ENCODE results near the gene FNBP1.
"Not testable (repeated sequence)": the region's sequence is repeated elsewhere in the genome, so short reads cannot be mapped to it uniquely, and the experiment has no call there.

The FNBP1 gene

DNA sequence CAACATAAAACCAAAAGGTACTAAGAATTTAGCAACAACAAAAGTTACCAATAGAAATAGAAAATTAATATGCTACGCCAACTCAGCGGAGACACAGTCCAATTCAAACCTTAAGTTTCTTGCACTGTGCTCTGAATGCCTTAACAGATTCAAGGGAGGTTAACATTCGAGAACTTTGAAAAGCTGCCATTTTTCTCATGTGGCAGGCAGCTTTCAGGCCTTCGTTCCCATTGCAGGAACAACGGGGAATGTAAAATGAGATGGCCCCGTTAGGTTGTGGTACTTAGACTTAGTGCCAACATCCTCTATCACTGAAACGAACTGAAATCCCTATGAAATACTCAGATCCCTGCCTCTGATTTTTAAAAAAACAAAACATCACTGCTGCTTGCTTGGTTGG is 22.4 kb downstream of the FNBP1 start:
- no peak for DNase-seq

- no peak for DNase-seq
These were observed 24.7 kb downstream of the FNBP1 start for GRCh38 chr9:130018265-130018664.

DNA sequence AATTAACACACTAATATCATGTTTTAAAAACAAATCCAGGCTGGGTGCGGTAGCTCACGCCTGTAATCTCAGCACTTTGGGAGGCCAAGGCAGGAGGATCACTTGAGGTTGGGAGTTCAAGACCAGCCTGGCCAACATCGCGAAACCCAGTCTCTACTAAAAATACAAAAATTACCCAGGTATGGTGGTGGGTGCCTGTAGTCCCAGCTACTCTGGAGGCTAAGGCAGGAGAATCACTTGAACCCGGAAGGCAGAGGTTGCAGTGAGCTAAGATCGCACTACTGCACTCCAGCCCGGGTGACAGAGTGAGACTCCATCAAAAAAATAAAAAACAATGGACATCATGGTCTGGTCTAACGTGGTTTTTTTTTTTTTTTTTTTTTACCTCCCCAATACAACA is 25.5 kb downstream of the FNBP1 start:
- DNase-seq, result not testable (repeated sequence)

DNA sequence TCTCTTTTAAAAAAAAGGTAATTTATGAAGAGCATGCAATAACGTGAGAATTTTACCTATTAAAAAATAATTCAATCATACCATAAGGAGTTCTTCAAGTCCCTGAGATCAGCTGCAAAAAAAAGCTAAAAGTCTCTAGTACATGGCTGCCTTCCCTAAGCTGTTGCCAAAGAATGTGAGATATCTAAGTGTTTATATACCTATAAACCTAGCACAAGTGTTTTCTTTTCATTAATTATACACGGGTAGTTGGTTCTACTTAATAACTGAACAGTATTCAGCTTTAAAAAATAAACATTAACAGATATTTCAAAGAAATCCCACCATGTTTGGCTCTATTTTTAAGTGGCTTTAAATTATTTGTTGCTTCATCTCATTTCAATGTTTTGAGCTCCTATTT is 25.9 kb downstream of the FNBP1 start:
- DNase-seq, result no peak

GRCh38 chr9:130015353-130016019 is 27.5 kb downstream of the FNBP1 start:
- no peak for DNase-seq

- no peak for DNase-seq
These were observed 29.7 kb downstream of the FNBP1 start for GRCh38 chr9:130013326-130013725.

DNA sequence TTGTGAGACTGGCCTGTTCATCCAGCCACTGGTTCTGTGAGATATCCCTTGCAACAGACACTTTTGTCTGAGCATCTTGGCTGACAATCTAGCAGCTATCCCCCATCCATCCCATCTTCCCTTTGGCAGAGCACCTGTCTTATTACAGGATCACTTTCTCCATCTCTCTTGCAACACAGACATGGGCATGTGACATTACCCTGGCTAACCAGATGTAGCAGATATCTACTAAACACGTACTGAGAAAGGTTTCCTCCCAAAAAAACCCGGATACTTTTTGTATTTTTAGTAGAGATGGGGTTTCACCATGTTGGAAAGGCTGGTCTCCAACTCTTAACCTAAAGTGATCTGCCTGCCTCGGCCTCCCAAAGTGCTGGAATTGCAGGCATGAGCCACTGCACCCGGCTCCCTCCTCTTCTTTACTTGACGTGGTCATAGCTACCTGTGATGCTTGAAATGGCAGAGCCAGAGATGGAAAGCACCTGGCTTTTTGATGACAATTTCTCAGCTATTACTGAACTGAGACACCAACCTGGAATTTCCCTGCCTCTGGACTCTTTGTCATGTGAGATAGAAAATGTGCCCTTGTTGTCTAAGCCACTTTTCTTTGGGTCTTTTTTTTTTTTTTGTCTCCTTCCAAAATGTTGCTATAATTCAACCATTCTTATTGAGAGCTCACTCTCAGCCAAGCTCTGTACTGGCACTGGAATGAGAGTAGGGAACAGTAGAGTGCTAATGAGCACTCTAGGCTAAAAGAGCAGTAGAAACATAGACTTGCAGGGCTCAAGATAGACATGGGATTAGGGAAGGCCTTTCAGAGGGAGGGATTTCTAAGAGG is 32.6 kb downstream of the FNBP1 start:
- no peak for DNase-seq

GRCh38 chr9:130009546-130009945 is 33.4 kb downstream of the FNBP1 start:
- DNase-seq, result not testable (repeated sequence)

DNA sequence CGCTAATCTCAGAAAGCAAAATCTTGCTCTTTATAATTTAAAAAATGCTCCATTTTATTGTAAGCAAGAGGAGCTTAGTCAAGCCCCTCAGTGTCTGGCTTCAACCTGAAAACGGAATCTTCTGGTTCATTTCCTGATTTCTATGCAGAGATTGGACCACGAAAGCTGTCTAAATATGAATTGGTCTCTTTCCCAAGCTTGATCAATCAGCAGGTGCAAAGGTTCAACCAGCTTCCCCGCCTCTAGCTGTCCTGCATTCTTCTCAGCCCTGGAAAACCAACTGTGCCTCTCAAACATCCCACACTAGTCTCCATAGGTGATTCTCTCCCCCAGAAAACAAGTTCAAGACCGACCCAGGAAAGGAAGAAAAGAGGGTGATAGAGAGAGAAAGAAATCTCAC is 34.5 kb downstream of the FNBP1 start:
- no peak for DNase-seq

GRCh38 chr9:130006952-130007351 is 36.0 kb downstream of the FNBP1 start:
- not testable (repeated sequence) for DNase-seq

GRCh38 chr9:130003943-130004552 is 38.9 kb downstream of the FNBP1 start:
- DNase-seq, result no peak

DNA sequence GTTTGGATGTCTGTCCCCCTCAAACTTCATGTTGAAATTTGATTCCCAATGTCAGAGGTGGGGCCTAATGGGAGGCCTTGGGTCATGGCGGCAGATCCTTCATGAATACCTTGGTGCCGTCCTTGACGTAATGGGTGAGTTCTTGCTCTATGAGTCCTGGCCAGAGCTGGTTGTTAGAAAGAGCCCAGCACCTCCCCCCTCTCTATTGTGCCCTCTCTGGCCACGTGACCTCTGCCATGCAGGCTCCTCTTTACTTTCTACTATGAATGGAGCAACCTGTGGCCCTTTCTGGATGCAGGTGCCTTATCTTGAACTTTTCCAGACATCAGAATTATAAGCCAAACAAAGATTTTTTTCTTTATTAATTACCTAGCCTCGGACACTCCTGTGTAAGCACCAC is 40.7 kb downstream of the FNBP1 start:
- no peak for DNase-seq

DNA sequence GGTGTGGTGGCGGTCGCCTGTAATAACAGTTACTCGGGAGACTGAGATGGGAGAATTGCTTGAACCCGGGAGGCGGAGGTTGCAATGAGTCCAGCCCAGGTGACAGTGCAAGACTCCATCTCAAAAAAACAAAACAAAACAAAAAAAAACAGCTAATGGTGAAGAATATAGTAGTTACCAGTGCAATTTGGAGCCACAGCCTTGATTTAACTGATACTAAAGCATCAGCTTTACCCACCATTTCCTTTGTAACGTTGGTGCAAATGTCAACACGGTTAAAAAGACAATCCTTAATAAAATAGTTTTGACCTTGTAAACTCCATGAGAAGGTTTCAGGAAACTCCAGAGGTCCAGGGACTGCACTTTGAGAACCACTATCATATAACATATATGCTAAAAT is 41.8 kb downstream of the FNBP1 start:
- DNase-seq, result no peak

GRCh38 chr9:129999141-129999510 is 43.9 kb downstream of the FNBP1 start:
- DNase-seq, result no peak

- DNase-seq, result no peak
These were observed 44.4 kb downstream of the FNBP1 start for GRCh38 chr9:129998491-129999140.

DNA sequence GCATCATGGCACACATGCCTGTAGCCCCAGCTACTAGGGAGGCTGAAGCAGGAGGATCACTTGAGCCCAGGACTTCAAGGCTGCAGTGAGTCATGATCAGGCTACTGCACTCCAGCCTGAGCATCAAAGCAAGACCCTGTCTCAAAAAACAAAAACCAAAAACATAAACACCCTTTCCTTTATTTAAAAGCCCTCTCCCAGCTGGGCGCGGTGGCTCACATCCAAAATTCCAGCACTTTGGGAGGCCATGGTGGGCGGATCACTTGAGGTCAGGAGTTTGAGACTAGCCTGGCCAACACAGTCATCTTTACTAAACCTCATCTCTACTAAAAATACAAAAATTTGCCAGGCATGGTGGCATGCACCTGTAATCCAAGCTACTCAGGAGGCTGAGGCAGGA is 45.3 kb downstream of the FNBP1 start:
- DNase-seq, result not testable (repeated sequence)

DNA sequence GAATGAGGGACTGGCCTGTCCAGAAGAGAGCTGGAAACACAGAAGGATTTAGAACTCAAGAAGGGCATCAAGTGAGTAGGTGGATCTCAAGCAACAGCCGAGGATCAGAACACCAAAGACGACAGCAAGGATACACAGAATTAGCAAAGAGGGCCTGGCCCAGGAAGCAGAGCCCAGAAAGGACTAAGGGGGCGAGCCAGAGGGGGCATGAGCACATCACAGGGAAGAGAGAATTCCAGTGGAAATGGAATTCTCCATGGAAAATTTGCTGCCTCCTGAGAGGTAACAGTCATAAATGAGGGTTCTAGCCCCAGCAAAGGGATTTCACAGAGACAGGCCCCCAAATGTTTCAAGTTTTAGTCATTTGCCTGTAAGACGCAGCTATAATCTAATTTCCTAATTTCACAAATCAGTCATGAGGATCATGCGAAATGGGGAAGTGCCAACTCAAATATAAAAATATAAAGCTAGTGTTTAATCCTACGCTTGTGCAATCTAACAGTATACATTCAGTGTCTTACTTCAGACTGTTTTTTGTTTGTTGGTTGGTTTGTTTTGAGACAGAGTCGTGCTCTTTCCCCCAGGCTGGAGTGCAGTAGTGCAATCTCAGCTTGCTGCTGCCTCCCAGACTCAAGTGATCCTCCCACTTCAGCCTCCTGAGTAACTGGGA is 46.7 kb downstream of the FNBP1 start:
- DNase-seq, result no peak

DNA sequence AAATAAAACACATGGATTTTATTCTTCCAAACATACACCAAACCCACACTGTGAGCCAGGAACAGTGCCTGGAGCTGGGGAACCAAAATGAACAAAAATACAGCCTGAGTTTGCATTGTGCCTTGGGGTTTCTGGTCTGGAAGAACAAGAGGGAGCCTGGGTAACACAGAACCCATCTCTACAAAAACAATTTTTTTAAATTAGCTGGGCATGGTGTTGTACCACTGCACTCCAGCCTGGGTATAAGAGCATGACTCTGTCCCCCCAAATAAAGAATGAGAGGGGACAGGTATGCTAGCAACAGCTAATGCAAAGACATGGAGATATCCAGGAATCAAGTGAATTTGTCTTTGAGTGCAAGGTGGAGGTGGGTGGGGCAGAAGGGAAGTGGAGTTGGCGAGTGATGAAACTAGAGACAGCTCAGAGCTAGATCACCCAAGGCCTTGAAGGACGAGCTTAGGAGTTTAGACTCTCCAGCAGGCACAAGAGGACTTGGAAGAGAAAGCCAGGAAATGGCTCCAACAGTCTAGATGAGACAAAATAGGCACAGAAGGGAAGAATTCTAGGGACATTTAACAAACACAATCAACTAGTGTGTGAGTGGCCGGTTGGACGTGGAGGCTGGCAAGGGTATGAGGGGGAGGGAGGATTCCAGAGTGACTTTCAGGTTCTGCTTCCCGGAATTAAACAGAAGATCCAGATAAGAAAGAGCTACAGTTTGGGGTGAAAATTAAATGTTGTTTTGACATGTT is 47.4 kb downstream of the FNBP1 start:
- DNase-seq, result no peak

- DNase-seq, result no peak
These were observed 48.1 kb downstream of the FNBP1 start for GRCh38 chr9:129994882-129995281.

GRCh38 chr9:129991139-129991538 is 51.9 kb downstream of the FNBP1 start:
- DNase-seq, result not testable (repeated sequence)

DNA sequence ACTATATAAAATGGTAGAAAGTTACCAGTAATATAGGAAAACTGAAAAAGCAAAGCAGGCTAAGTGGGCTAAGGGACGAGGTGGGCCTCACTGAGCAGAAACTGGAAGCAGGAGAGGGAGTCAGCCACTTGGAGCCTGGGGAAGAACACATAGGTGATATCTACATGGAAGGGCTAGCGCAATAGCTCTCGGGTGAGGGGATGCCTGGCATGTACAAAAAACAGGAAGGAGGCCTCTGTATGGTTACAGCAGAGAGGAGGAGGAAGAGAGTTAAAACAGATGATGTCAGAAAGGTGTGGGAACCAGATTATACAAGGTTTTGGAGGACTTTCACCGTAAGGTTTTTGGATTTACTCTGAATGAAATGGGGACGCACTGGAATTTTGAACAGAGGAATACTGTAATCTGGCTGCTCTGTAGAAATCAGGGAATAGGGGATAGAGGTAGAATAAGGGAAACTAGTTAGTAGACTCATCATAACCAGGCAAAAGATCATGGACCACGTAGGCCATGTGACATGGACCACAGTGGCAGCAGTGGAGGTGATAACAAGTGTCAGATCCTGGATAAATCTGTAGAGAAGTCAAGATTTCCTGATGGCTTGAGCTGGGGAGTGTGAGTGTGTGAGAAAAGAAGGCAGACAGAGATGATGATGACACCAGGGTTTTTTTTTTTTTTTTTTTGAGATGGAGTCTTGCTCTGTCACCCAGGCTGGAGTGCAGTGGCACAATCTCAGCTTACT is 52.5 kb downstream of the FNBP1 start:
- no peak for DNase-seq

Data from NCI-H1930 (cell line).